Measurements from ENCODE around the gene NBAS. TPM values are rescaled to one million over a fixed set of nuclear protein-coding genes. Genes with fewer than 3 reads are reported as not detected.

Gene NBAS
- polyA plus RNA-seq, 1 of the 3 experiments (the other 2 are of a cell fraction) = 12.0 TPM

GRCh38 chr2:15521641-15522181, 39.4 kb downstream of the NBAS start:
- DNase-seq = no peak
- Histone ChIP-seq H3K36me3 (replicated peaks in 1 of 2; ENCODE audit: control insufficient read depth in 1 of 2, insufficient read depth in 2 of 2, low read length in 1 of 2) (peaks cover 13 to 19% of the 10 kb centered on the region in 2 experiments), H3K9me3 (no peaks in the 10 kb centered on the region), H3K4me1 (ENCODE audit: control insufficient read depth in 1 of 2, insufficient read depth in 2 of 2, low read depth in 1 of 2, low read length in 1 of 2) (no peaks in the 10 kb centered on the region; a peak in 1 of 4 replicates), H3K79me2 (ENCODE audit: insufficient read depth) (no peaks in the 10 kb centered on the region), H3K9ac (no peak overlapping the region), H3F3A (replicated peaks; ENCODE audit: insufficient read depth) (no peaks in the 10 kb centered on the region), H3K27ac (ENCODE audit: low read depth in 2 of 2, low read length in 1 of 2) (no peak overlapping the region), H3K9me2 (no peaks in the 10 kb centered on the region), H3K4me2 (no peak overlapping the region), H3K4me3 (ENCODE audit: low read depth in 2 of 2, low read length in 1 of 2) (no peak overlapping the region), H3K27me3 (ENCODE audit: insufficient read depth) (no peaks in the 10 kb centered on the region), H2AFZ (ENCODE audit: low read depth) (no peak overlapping the region), H4K20me1 (ENCODE audit: insufficient read depth) (no peaks in the 10 kb centered on the region)
- no peak for TF ChIP-seq FOXJ3 (CRISPR knock-in tag; IDR thresholded peaks at IDR 0.05)
- no peak for TF ChIP-seq ZBTB33 (IDR thresholded peaks at IDR 0.05; ENCODE audit: borderline replicate concordance, low read depth)
- no peak for TF ChIP-seq CTCF (IDR thresholded peaks at IDR 0.05)
- TF ChIP-seq MEF2A (IDR thresholded peaks at IDR 0.05; ENCODE audit: borderline replicate concordance, low read depth) = no peak
- TF ChIP-seq JUND (IDR thresholded peaks at IDR 0.05) = no peak
- no peak for TF ChIP-seq ELF1 (IDR thresholded peaks at IDR 0.05)
- no peak for TF ChIP-seq EP300 (IDR thresholded peaks at IDR 0.05; ENCODE audit: borderline replicate concordance in 1 of 2, low read depth in 1 of 2, low read length in 1 of 2)
- TF ChIP-seq TCF12 (IDR thresholded peaks at IDR 0.05) = no peak
- no peak for TF ChIP-seq EZH2phosphoT487 (IDR thresholded peaks at IDR 0.05; ENCODE audit: borderline replicate concordance, low read depth)
- no peak for TF ChIP-seq SIN3A (IDR thresholded peaks at IDR 0.05; ENCODE audit: borderline replicate concordance, low read depth, low read length)
- no peak for TF ChIP-seq RXRA (IDR thresholded peaks at IDR 0.05; ENCODE audit: borderline replicate concordance, low read depth)
- no peak for TF ChIP-seq FOSL2 (IDR thresholded peaks at IDR 0.05; ENCODE audit: borderline replicate concordance, low read depth)
- POLR2A ChIA-PET = no interaction called here
- WGBS (ENCODE audit: low lambda C conversion rate) = 84% methylated on average over 2 of the region's 2 CpGs
- CTCF ChIA-PET = interaction anchor here (1.2 to 1.4 kb wide), 2 partner anchors 56 to 66 kb away, joined by 3 to 4 read pairs; no protein-coding TSS in a partner anchor

GRCh38 chr2:15520346-15520745, 40.8 kb downstream of the NBAS start:
- no peaks in the 10 kb centered on the region for H4K20me1 ChIP-seq (ENCODE audit: insufficient read depth)
- H3K4me2 ChIP-seq = no peak overlapping the region
- DNase-seq = no peak
- WGBS (ENCODE audit: low lambda C conversion rate) = 98% methylated on average over 5 of the region's 5 CpGs
- no peaks in the 10 kb centered on the region; a peak in 1 of 4 replicates for H3K4me1 ChIP-seq (ENCODE audit: control insufficient read depth in 1 of 2, insufficient read depth in 2 of 2, low read depth in 1 of 2, low read length in 1 of 2)
- H3K79me2 ChIP-seq (ENCODE audit: insufficient read depth) = no peaks in the 10 kb centered on the region
- peaks cover 6 to 13% of the 10 kb centered on the region in 2 experiments for H3K36me3 ChIP-seq (replicated peaks in 1 of 2; ENCODE audit: control insufficient read depth in 1 of 2, insufficient read depth in 2 of 2, low read length in 1 of 2)
- no peaks in the 10 kb centered on the region for H3K27me3 ChIP-seq (ENCODE audit: insufficient read depth)
- ChIA-PET POLR2A (no interaction called here), CTCF (interaction anchor here (1.2 to 1.4 kb wide), 3 partner anchors 10 to 67 kb away, joined by 3 to 4 read pairs (median 3); no protein-coding TSS in a partner anchor)
- H3K9ac ChIP-seq = no peak overlapping the region
- no peaks in the 10 kb centered on the region for H3K9me3 ChIP-seq
- no peak overlapping the region for H3K27ac ChIP-seq (ENCODE audit: low read depth in 2 of 2, low read length in 1 of 2)
- TF ChIP-seq POLR2AphosphoS5 (IDR thresholded peaks at IDR 0.05; ENCODE audit: low read depth, low read length) = no peak
- TF ChIP-seq TAF1 (IDR thresholded peaks at IDR 0.05; ENCODE audit: borderline replicate concordance, low read depth, low read length) = no peak
- TF ChIP-seq ZBTB33 (IDR thresholded peaks at IDR 0.05; ENCODE audit: borderline replicate concordance, low read depth) = no peak
- TF ChIP-seq USF2 (IDR thresholded peaks at IDR 0.05; ENCODE audit: borderline replicate concordance, low read depth, low read length) = no peak
- TF ChIP-seq RFX5 (IDR thresholded peaks at IDR 0.05; ENCODE audit: low read length) = no peak
- TF ChIP-seq FOXM1 (IDR thresholded peaks at IDR 0.05; ENCODE audit: low read depth) = no peak
- H3K4me3 ChIP-seq (ENCODE audit: low read depth in 2 of 2, low read length in 1 of 2) = no peak overlapping the region
- no peaks in the 10 kb centered on the region for H3K9me2 ChIP-seq
- no peaks in the 10 kb centered on the region for H3F3A ChIP-seq (replicated peaks; ENCODE audit: insufficient read depth)
- no peak overlapping the region for H2AFZ ChIP-seq (ENCODE audit: low read depth)

Measured in SK-N-SH (cell line).